ENCODE measurements around the gene AKR1D1.
"Not testable (repeated sequence)": the region's sequence is repeated elsewhere in the genome, so short reads cannot be mapped to it uniquely, and the experiment has no call there.

Gene AKR1D1

GRCh38 chr7:138076196-138076595 lies at the start of gene AKR1D1:
TSS of gene AKR1D1 (plus strand) at chr7:138076459. CDS start at chr7:138076519, 60 bp downstream.
- no peak for DNase-seq (ENCODE audit: low read depth)

GRCh38 chr7:138027100-138027499 lies 49.2 kb upstream of the AKR1D1 start:
- DNase-seq (ENCODE audit: low read depth), result no peak

DNA sequence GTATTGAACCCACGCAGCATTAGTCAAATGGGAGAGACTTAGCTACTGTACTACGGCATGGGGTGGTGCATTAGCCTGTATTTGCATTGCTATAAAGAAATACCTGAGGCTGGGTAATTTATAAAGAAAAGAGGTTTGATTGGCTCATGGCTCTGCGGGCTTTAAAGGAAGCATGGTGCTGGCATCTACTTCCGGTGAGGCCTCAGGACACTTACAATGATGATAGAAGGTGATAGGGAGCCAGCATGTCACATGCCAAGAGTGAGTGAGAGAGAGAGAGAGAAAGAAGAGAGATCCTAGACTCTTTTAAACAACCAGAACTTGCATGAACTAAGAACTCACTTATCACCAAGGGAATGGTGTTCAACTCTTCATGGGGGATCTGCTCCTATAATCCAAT lies 47.1 kb upstream of the AKR1D1 start:
- DNase-seq (ENCODE audit: low read depth), result no peak

GRCh38 chr7:138029941-138030340 lies 46.3 kb upstream of the AKR1D1 start:
- no peak for DNase-seq (ENCODE audit: low read depth)

DNA sequence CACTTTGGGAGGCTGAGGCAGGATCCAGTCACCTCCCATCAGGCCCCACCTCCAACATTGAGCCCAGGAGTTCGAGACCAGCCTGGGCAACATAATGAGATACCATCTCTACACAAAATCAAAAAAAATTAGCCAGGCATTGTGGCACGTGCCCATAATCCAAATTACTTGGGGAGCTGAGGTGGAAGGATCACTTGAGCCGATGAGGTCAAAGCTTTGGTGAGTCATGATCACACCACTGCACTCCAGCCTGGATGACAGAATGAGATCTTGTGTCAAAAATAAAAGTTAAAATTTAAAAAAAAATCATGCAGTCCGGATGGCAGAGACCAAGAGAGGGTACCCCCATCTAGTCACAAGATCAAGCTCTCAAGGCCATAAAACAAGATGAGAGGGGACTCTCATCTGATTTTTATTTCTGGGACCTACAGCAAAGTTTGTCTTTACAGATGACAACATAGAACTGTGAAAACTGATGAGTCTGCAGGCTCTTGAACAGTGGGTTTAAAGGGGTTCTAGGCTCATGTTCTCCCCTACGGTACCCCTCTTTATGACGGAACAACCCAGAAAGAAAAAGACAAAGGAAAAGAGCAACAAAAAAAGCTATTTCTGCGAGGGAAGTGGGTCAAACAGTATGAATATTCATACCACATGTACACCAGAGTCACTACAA lies 45.4 kb upstream of the AKR1D1 start:
- DNase-seq (ENCODE audit: low read depth), result peak; percentile 36

DNA sequence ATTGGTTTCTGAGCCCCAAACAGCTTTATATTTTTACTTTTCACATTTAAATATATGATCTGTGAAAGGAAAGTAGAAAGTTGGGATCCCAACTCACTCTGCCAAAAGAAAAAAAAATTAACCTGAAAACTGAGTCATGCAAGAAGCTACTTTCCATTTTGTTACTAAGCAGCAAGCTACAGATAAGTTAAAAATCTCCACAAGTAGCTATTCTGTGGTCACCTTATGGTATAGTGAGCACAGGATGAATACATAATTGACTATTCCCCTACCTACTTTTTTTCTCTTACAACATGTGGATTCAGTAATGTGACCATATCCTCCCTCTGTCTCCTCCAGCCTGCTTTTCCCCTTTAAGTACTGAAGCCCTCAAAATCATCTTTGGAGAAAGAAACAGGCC lies 44.1 kb upstream of the AKR1D1 start:
- DNase-seq (ENCODE audit: low read depth), result no peak

DNA sequence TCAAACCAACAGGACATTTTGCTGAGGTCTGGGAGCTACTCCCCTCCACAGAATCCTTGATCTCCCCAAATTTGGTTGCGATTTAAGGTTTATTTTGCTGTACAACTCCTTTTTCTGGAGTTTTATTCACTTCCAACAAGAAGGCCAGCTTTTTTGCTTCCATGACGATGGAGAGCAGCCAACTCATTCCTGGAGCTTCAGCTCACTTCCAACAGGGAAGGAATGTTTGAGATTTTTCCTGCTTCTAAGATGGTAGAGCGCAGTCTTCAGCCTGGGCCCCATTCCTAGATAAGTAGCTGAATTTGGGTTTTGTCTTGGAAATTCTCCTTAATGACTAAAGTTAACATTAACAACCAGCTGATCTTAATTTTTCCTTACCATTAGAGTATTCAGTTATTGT lies 43.5 kb upstream of the AKR1D1 start:
- DNase-seq (ENCODE audit: low read depth), result no peak

DNA sequence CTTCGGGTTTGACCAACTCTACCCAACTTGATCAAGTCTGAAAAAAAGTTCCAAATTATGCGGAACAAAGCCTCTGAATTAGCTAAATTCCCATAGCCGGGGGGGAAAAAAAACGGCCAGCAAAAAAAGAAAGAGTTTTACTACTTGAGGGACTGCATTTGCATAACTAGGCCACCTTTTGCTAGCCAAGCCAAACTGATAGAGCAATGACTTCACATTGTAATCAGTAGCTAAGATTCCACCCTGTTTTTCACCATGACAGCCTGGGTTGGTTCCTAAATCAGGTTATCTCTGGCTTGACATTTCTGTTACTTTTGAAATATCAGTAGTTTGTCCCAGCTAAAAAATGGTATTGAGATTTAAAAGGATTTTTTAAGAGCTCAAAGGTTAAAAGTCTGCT lies 43.0 kb upstream of the AKR1D1 start:
- DNase-seq (ENCODE audit: low read depth), result no peak

DNA sequence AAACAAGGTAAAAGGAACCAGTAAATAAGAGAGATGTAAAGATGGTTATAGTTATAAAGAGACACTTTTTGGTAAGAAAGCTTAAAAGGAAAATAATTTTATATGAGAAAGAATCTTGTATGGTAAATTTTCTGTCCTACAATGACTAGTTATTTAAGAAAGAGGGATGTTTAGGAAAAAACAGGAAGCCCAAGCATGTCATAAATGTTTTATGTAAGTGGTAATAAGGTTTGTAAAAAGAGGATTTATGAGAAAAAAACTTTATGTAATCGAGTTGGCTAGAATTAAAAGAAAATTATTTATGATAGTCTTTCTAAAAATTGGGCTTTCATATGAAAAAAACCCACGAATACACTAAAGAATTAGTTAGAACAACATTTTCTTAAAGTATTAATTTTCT lies 40.1 kb upstream of the AKR1D1 start:
- DNase-seq (ENCODE audit: low read depth), result no peak

GRCh38 chr7:138040063-138040462 lies 36.2 kb upstream of the AKR1D1 start:
- DNase-seq (ENCODE audit: low read depth), result not testable (repeated sequence)

DNA sequence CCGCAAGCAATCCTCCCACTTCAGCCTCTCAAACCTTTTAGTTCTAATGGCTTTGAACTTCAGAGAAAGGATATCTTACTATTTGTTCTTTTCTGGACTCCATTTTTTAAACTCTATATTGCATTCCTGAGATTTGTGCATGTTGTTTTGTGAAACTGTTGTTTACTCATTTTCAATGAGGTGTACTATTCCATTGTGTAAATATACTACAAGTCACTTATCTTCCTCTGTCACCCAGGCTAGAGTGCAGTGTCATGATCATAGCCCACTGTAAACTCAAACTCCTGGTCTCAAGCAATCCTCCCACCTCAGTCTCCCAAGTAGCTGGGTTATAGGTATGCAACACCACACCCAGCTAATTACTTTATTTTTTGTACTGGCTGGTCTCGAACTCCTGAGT lies 31.4 kb upstream of the AKR1D1 start:
- DNase-seq (ENCODE audit: low read depth), result no peak

- DNase-seq (ENCODE audit: low read depth), result no peak
These were observed 28.4 kb upstream of the AKR1D1 start for GRCh38 chr7:138047907-138048306.

DNA sequence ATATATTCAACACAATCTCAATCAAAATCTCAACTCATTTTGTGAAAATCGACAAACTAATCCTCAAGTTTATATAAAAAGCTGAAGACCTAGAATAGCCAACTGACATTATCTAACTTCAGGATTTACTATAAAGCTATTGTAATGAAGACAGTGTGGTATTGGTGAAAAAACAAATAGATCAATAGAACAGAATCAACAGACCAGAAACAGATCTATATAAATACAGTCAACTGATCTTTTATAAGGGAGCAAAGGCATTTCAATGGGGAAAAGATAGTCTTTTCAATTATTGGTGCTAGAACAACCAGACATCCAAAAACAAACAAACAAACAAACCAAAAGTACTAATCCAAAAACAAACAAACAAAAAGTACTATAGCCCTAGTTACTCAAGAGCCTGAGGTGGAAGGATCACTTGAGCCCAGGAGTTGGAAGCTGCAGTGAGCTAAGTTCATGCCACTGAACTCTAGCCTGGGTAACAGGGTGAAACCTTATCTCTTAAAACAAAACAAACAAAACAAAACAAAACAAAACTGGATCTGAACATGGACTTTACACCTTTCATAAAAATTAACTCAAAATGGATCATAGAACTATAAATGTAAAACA lies 26.6 kb upstream of the AKR1D1 start:
- DNase-seq (ENCODE audit: low read depth), result no peak

DNA sequence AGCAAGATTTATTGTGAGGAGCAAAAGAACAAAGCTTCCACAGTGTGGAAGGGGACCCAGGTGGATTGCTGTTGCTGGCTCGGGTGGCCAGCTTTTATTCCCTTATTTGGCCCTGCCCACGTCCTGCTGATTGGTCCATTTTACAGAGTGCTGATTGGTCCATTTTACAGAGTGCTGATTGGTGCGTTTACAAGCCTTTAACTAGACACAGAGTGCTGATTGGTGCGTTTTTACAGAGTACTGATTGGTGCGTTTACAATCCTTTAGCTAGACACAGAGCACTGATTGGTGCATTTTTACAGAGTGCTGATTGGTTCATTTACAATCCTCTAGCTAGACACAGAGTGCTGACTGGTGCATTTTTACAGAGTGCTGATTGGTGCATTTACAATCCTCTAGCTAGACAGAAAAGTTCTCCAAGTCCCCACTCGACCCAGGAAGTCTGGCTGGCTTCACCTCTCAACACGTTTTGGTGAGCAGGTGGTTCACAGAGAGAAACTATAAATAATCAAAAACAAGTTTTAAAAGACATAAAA lies 24.5 kb upstream of the AKR1D1 start:
- DNase-seq (ENCODE audit: low read depth), result not testable (repeated sequence)

DNA sequence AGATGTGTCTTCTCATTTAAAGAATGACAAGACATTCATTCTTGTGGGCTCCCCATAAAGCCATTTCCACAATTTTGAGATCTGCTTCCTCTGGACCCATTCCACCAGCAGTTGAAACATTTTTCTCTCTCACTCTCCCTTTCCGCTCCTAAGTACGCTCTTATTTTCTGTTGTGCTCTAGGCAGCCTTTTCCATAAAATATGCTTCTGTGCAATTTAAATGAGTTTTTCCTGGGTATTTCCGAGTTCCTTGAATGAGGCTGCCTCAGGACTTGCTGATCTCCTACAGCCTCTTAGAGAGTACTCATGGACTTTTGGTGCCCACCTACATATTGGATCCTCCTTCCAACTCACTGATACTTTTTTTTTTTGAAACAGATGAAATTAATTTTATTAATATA lies 23.6 kb upstream of the AKR1D1 start:
- no peak for DNase-seq (ENCODE audit: low read depth)

DNA sequence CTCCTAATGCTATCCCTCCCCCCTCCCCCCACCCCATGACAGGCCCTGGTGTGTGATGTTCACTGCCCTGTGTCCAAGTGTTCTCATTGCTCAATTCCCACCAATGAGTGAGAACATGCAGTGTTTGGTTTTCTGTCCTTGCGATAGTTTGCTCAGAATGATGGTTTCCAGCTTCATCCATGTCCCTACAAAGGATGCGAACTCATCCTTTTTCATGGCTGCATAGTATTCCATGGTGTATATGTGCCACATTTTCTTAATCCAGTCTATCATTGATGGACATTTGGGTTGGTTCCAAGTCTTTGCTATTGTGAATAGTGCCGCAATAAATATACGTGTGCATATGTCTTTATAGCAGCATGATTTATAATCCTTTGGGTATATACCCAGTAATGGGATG lies 20.6 kb upstream of the AKR1D1 start:
- DNase-seq (ENCODE audit: low read depth), result not testable (repeated sequence)

DNA sequence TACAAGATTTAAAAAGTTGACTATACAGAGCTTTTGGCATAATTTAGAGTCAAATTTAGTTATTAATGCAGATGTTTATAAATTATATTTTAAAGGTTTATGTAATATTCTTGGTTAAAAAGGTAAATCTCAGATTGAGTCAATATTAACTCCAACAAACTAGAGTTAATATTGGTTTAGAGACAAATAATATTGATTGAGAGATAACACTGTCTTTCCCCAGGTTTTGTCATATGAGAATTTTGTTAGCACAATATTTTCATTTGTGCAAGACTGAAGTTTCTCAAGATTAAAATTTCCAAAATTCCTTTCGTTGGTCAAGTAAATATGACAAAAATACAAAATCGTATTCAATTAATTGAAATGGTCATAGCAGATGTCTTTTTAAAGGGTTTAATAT lies 12.9 kb upstream of the AKR1D1 start:
- no peak for DNase-seq (ENCODE audit: low read depth)

DNA sequence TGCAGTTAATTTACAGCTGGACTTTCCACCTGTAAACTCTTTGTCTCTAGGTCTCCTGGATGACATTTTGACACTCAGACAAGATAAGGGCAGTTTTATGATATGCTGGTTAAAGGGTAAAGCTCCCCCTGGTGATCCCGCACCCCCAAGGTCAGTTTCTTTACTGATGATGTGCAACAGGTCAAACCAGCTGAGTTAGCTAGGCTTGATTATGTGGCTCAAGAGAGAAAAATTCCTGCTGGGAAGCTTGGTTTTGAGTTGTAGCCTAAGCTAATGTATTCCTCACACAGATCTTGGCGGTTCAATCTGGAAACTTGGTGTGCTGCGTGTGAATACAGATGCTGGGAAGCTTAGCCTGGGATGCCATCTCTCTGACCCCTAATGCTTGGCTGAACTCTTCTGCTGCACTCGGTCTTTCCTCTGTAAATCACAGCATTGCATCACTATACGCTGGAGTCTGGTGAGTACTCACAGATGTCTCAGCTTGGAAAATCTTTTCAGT lies 11.4 kb upstream of the AKR1D1 start:
- peak; percentile 77 for DNase-seq (ENCODE audit: low read depth)

GRCh38 chr7:138065827-138066226 lies 10.4 kb upstream of the AKR1D1 start:
- DNase-seq (ENCODE audit: low read depth), result no peak

GRCh38 chr7:138066954-138067394 lies 9.3 kb upstream of the AKR1D1 start:
- no peak for DNase-seq (ENCODE audit: low read depth)

GRCh38 chr7:138067774-138068173 lies 8.5 kb upstream of the AKR1D1 start:
- DNase-seq (ENCODE audit: low read depth), result no peak

- no peak for DNase-seq (ENCODE audit: low read depth)
These were observed 5.4 kb upstream of the AKR1D1 start for GRCh38 chr7:138070908-138071307.

- DNase-seq (ENCODE audit: low read depth), result no peak
These were observed 3.5 kb upstream of the AKR1D1 start for GRCh38 chr7:138072726-138073125.

- DNase-seq (ENCODE audit: low read depth), result no peak
These were observed 2.1 kb upstream of the AKR1D1 start for GRCh38 chr7:138074121-138074520.

All from stromal cell of bone marrow (primary cell).